H1 (cell line): Measurements from ENCODE around the gene SECISBP2.

Experiments used
- BRCA1 ChIP-seq: IDR thresholded peaks from 2 replicates; pipeline ENCODE4 v1.6.1; 2012; ENCODE audit warnings: low read depth, low read length, improper control_type of control experiment
- CHD2 ChIP-seq: IDR thresholded peaks from 2 replicates; pipeline ENCODE4 v1.6.1; 2012; ENCODE audit warnings: low read length, improper control_type of control experiment
- CREB1 ChIP-seq: IDR thresholded peaks from 2 replicates; pipeline ENCODE4 v1.6.1; 2012; ENCODE audit warnings: inconsistent platforms
- EZH2 ChIP-seq: fragments of 200-600 bp; sonication (generic); IDR thresholded peaks from 2 replicates; pipeline ENCODE4 v1.7.1; 2012; ENCODE audit warnings: low read depth, mild to moderate bottlenecking, moderate library complexity, low read length, inconsistent platforms; ENCODE audit not compliant: severe bottlenecking
- GABPA ChIP-seq: IDR thresholded peaks from 2 replicates; pipeline ENCODE4 v1.6.1; 2011; ENCODE audit warnings: mild to moderate bottlenecking, low read length, moderate library complexity, borderline replicate concordance; ENCODE audit not compliant: insufficient read depth
- HDAC2 ChIP-seq, 2 experiments: fragments of 300-600 bp in 1 of 2; sonication (generic) in 1 of 2; IDR thresholded peaks; 2 replicates each; pipeline ENCODE4 v1.6.1; 2011 to 2012; ENCODE audit warnings: low read depth in 2 of 2, low read length in 2 of 2, mild to moderate bottlenecking in 2 of 2, moderate library complexity in 2 of 2, borderline replicate concordance in 1 of 2, inconsistent platforms in 1 of 2
- JUN ChIP-seq: IDR thresholded peaks from 2 replicates; pipeline ENCODE4 v1.6.1; 2011; ENCODE audit warnings: low read depth, mild to moderate bottlenecking, improper control_type of control experiment, low read length
- POLR2A ChIP-seq, 2 experiments: IDR thresholded peaks; 1 replicate in 1 of 2; 2 replicates in 1 of 2; pipeline ENCODE4 v1.6.1; 2011; ENCODE audit warnings: low read depth in 2 of 2, low read length in 2 of 2, mild to moderate bottlenecking in 2 of 2; ENCODE audit errors: control extremely low read depth in 1 of 2
- SUZ12 ChIP-seq: fragments of 200-600 bp; sonication (generic); IDR thresholded peaks from 2 replicates; pipeline ENCODE4 v1.6.1; 2012; ENCODE audit warnings: mild to moderate bottlenecking, inconsistent platforms, low read length, moderate library complexity, mixed read lengths
- TCF12 ChIP-seq: IDR thresholded peaks from 2 replicates; pipeline ENCODE4 v1.6.1; 2011; ENCODE audit warnings: low read depth, mild to moderate bottlenecking, low read length
- TEAD4 ChIP-seq: IDR thresholded peaks from 2 replicates; pipeline ENCODE4 v1.6.1; 2012; ENCODE audit warnings: low read depth, low read length, inconsistent platforms, mixed read lengths
- TF ChIP-seq, protein P1 (sequence below), 3 experiments: IDR thresholded peaks; 1 replicate in 2 of 3; 2 replicates in 1 of 3; pipeline versions ENCODE4 v1.5.1 to v1.6.1; 2011; ENCODE audit warnings: low read length in 3 of 3, mild to moderate bottlenecking in 3 of 3, inconsistent platforms in 2 of 3, low read depth in 1 of 3, moderate library complexity in 1 of 3; ENCODE audit not compliant: insufficient read depth in 1 of 3; ENCODE audit errors: control extremely low read depth in 1 of 3
- TF ChIP-seq, protein P2 (sequence below): IDR thresholded peaks from 2 replicates; pipeline ENCODE4 v1.6.1; 2011; ENCODE audit warnings: low read depth, mild to moderate bottlenecking, low read length; ENCODE audit not compliant: insufficient read depth
- TF ChIP-seq, protein P3 (sequence below): IDR thresholded peaks from 2 replicates; pipeline ENCODE4 v1.6.1; 2012; ENCODE audit warnings: inconsistent platforms

GRCh38 chr9:89304020-89304833 lies 14.1 kb upstream of the SECISBP2 start:
- TF ChIP-seq SUZ12 (no peak), TCF12 (no peak), CHD2 (no peak), HDAC2 (IDR thresholded peaks at IDR 0.05; ENCODE audit: borderline replicate concordance in 1 of 2, low read depth in 2 of 2, low read length in 2 of 2) (no peak), CREB1 (no peak), POLR2A (IDR thresholded peaks at IDR 0.05; ENCODE audit: control extremely low read depth in 1 of 2, low read depth in 2 of 2, low read length in 2 of 2) (no peak), GABPA (no peak), BRCA1 (no peak), TEAD4 (no peak), JUN (no peak), EZH2 (no peak)
- TF ChIP-seq, protein P1, sequence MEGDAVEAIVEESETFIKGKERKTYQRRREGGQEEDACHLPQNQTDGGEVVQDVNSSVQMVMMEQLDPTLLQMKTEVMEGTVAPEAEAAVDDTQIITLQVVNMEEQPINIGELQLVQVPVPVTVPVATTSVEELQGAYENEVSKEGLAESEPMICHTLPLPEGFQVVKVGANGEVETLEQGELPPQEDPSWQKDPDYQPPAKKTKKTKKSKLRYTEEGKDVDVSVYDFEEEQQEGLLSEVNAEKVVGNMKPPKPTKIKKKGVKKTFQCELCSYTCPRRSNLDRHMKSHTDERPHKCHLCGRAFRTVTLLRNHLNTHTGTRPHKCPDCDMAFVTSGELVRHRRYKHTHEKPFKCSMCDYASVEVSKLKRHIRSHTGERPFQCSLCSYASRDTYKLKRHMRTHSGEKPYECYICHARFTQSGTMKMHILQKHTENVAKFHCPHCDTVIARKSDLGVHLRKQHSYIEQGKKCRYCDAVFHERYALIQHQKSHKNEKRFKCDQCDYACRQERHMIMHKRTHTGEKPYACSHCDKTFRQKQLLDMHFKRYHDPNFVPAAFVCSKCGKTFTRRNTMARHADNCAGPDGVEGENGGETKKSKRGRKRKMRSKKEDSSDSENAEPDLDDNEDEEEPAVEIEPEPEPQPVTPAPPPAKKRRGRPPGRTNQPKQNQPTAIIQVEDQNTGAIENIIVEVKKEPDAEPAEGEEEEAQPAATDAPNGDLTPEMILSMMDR (IDR thresholded peaks at IDR 0.05; ENCODE audit: control extremely low read depth in 1 of 3, insufficient read depth in 1 of 3, low read depth in 1 of 3, low read length in 3 of 3): no peak
- TF ChIP-seq, protein P2, sequence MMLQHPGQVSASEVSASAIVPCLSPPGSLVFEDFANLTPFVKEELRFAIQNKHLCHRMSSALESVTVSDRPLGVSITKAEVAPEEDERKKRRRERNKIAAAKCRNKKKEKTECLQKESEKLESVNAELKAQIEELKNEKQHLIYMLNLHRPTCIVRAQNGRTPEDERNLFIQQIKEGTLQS: no peak
- TF ChIP-seq, protein P3, sequence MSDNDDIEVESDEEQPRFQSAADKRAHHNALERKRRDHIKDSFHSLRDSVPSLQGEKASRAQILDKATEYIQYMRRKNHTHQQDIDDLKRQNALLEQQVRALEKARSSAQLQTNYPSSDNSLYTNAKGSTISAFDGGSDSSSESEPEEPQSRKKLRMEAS: no peak
